Prostate gland (tissue), 2 donors: ENCODE measurements around the gene IL3RA.

Source experiments
- POLR2AphosphoS5 ChIP-seq: sonication (generic); formaldehyde crosslinking; IDR thresholded peaks from one replicate; pipeline ENCODE4 v1.6.1; 2017; ENCODE audit warnings: antibody characterized with exemption
- TF ChIP-seq, protein P1 (sequence below), 4 experiments: fragments of 200-600 bp in 2 of 4; fragments of 450-650 bp in 2 of 4; sonication (generic) in 2 of 4; IDR thresholded peaks; 1 replicate in 3 of 4; 2 replicates in 1 of 4; pipeline ENCODE4 v1.5.1; 2016 to 2019; ENCODE audit warnings: antibody characterized with exemption in 4 of 4, mild to moderate bottlenecking in 2 of 4, moderate library complexity in 2 of 4

DNA sequence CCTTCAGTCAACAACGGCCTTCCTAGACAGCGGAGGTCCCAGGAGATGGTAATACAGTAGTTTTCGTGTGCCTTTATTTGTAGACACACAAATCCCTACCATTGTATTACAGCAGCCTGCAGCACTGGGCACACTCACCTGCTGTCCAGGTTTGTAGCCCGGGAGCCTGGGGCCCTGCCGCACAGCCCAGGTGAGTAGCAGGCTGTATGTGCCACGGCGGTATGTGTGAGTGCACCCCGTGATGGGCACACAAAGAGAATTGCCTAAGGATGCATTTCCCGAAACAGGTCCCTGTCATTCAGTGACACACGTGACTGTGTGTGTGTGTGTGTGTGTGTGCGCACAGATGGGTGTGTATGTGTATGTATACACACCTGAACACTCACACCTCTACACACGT lies 63.5 kb downstream of the IL3RA start:
- TF ChIP-seq, protein P1, sequence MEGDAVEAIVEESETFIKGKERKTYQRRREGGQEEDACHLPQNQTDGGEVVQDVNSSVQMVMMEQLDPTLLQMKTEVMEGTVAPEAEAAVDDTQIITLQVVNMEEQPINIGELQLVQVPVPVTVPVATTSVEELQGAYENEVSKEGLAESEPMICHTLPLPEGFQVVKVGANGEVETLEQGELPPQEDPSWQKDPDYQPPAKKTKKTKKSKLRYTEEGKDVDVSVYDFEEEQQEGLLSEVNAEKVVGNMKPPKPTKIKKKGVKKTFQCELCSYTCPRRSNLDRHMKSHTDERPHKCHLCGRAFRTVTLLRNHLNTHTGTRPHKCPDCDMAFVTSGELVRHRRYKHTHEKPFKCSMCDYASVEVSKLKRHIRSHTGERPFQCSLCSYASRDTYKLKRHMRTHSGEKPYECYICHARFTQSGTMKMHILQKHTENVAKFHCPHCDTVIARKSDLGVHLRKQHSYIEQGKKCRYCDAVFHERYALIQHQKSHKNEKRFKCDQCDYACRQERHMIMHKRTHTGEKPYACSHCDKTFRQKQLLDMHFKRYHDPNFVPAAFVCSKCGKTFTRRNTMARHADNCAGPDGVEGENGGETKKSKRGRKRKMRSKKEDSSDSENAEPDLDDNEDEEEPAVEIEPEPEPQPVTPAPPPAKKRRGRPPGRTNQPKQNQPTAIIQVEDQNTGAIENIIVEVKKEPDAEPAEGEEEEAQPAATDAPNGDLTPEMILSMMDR (IDR thresholded peaks at IDR 0.05) = no peak
- TF ChIP-seq POLR2AphosphoS5 = no peak
